ENCODE measurements around the gene CACNA1E.

Gene CACNA1E

DNA sequence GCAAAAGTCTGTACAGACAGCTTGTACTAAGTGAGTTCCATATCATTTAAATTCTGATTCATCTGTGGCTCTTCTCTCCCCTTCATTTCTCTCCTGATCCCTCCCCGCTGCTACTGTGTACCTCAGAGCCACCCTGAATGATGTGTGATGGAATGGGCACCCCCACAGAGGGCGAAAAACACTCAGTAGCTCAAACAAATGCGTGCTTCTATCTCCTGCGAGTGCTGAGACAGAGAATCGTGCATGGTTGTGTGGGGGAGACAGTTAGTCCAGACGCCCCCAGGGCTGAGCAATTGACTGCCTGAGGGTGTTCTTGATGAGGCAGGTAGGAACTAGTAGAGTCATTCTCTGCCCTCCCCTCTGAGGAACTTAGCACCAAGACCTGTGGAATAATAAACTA lies 308.4 kb downstream of the CACNA1E start:
- Histone ChIP-seq H3K4me2 (ENCODE audit: low read depth, low read length, poor library complexity, severe bottlenecking) (no peak overlapping the region), H3K9me2 (replicated peaks; ENCODE audit: low read depth, low read length) (no peaks in the 10 kb centered on the region), H3K27me3 (ENCODE audit: insufficient read depth, low read length, poor library complexity, severe bottlenecking) (no peaks in the 10 kb centered on the region), H3K36me3 (ENCODE audit: insufficient read depth, low read length) (no peaks in the 10 kb centered on the region), H3K79me2 (ENCODE audit: insufficient read depth, low read length) (no peaks in the 10 kb centered on the region), H2AFZ (ENCODE audit: low read length) (no peak overlapping the region), H3K4me1 (ENCODE audit: insufficient read depth, low read length, poor library complexity, severe bottlenecking) (no peaks in the 10 kb centered on the region), H3F3A (ENCODE audit: low read depth) (no peaks in the 10 kb centered on the region), H3K4me3 (ENCODE audit: low read length, poor library complexity, severe bottlenecking) (no peak overlapping the region), H3K9ac (ENCODE audit: low read depth, low read length, poor library complexity, severe bottlenecking) (no peak overlapping the region), H4K20me1 (ENCODE audit: insufficient read depth, low read length, poor library complexity, severe bottlenecking) (no peaks in the 10 kb centered on the region), H3K9me3 (ENCODE audit: insufficient read depth, low read depth, low read length) (no peaks in the 10 kb centered on the region)
- no peak for TF ChIP-seq EZH2phosphoT487 (IDR thresholded peaks at IDR 0.05; ENCODE audit: borderline replicate concordance)
- TF ChIP-seq, protein P1, sequence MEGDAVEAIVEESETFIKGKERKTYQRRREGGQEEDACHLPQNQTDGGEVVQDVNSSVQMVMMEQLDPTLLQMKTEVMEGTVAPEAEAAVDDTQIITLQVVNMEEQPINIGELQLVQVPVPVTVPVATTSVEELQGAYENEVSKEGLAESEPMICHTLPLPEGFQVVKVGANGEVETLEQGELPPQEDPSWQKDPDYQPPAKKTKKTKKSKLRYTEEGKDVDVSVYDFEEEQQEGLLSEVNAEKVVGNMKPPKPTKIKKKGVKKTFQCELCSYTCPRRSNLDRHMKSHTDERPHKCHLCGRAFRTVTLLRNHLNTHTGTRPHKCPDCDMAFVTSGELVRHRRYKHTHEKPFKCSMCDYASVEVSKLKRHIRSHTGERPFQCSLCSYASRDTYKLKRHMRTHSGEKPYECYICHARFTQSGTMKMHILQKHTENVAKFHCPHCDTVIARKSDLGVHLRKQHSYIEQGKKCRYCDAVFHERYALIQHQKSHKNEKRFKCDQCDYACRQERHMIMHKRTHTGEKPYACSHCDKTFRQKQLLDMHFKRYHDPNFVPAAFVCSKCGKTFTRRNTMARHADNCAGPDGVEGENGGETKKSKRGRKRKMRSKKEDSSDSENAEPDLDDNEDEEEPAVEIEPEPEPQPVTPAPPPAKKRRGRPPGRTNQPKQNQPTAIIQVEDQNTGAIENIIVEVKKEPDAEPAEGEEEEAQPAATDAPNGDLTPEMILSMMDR (conservative IDR thresholded peaks at IDR 0.05; ENCODE audit: low read length): no peak

DNA sequence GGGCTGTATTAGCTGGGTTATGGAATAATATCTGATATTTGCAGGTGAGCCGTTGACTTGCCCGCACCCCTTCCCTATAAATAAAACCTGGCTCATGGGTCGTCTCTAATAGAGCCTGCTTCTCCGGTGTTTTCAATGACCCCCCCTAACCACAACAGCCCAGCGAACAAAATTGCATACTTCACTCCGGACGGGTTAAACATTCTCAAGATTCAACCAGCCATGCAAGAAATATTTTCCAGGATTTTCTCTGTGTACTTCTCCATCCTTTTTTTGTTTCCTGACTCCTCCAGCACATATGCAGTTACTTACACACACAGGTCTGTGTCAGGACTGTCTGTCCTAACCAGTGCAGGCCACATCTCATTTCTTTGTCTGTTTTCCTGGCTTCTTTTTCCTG lies 310.5 kb downstream of the CACNA1E start:
- Histone ChIP-seq H4K20me1 (ENCODE audit: insufficient read depth, low read length, poor library complexity, severe bottlenecking) (no peaks in the 10 kb centered on the region), H3K4me2 (ENCODE audit: low read depth, low read length, poor library complexity, severe bottlenecking) (no peak overlapping the region), H3F3A (ENCODE audit: low read depth) (no peaks in the 10 kb centered on the region), H3K79me2 (ENCODE audit: insufficient read depth, low read length) (no peaks in the 10 kb centered on the region), H3K9me3 (ENCODE audit: insufficient read depth, low read depth, low read length) (no peaks in the 10 kb centered on the region), H2AFZ (ENCODE audit: low read length) (no peak overlapping the region), H3K9me2 (replicated peaks; ENCODE audit: low read depth, low read length) (no peaks in the 10 kb centered on the region), H3K27me3 (ENCODE audit: insufficient read depth, low read length, poor library complexity, severe bottlenecking) (no peaks in the 10 kb centered on the region), H3K36me3 (ENCODE audit: insufficient read depth, low read length) (no peaks in the 10 kb centered on the region), H3K4me3 (ENCODE audit: low read length, poor library complexity, severe bottlenecking) (no peak overlapping the region), H3K9ac (ENCODE audit: low read depth, low read length, poor library complexity, severe bottlenecking) (no peak overlapping the region), H3K4me1 (ENCODE audit: insufficient read depth, low read length, poor library complexity, severe bottlenecking) (no peaks in the 10 kb centered on the region)
- TF ChIP-seq, protein P1 (conservative IDR thresholded peaks at IDR 0.05; ENCODE audit: low read length): no peak
- TF ChIP-seq EZH2phosphoT487 (IDR thresholded peaks at IDR 0.05; ENCODE audit: borderline replicate concordance): no peak

DNA sequence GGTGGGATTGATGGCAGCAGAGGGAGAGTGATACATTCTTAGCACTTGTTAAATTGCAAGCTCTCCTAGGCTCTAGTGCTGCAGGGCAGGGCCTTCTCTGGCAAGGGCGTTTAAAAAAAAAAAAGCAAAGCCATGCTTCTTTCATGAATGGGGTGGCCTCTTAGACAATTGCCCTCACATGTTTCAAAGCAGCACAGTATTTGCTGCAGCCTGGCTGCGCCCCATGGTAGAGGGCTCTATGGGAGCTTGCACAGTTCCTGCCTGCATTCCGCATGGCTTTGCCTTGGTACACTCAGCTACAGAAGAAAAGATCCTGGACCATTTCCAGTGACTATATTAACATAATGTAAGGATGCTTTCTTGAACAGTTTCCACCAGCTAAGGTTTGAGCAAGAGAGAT lies 311.0 kb downstream of the CACNA1E start:
- TF ChIP-seq, protein P1 (conservative IDR thresholded peaks at IDR 0.05; ENCODE audit: low read length): no peak
- no peak for TF ChIP-seq EZH2phosphoT487 (IDR thresholded peaks at IDR 0.05; ENCODE audit: borderline replicate concordance)

More for the DNA sequence above, 311.0 kb downstream of the CACNA1E start:
- Histone ChIP-seq H4K20me1 (ENCODE audit: insufficient read depth, low read length, poor library complexity, severe bottlenecking) (no peaks in the 10 kb centered on the region), H3F3A (ENCODE audit: low read depth) (no peaks in the 10 kb centered on the region), H3K9ac (ENCODE audit: low read depth, low read length, poor library complexity, severe bottlenecking) (no peak overlapping the region), H3K36me3 (ENCODE audit: insufficient read depth, low read length) (no peaks in the 10 kb centered on the region), H3K4me1 (ENCODE audit: insufficient read depth, low read length, poor library complexity, severe bottlenecking) (no peaks in the 10 kb centered on the region), H3K27me3 (ENCODE audit: insufficient read depth, low read length, poor library complexity, severe bottlenecking) (no peaks in the 10 kb centered on the region), H3K4me2 (ENCODE audit: low read depth, low read length, poor library complexity, severe bottlenecking) (no peak overlapping the region), H3K9me3 (ENCODE audit: insufficient read depth, low read depth, low read length) (no peaks in the 10 kb centered on the region), H3K4me3 (ENCODE audit: low read length, poor library complexity, severe bottlenecking) (no peak overlapping the region), H3K79me2 (ENCODE audit: insufficient read depth, low read length) (no peaks in the 10 kb centered on the region), H2AFZ (ENCODE audit: low read length) (no peak overlapping the region), H3K9me2 (replicated peaks; ENCODE audit: low read depth, low read length) (no peaks in the 10 kb centered on the region)

All from Loucy (cell line).